ENCODE results near the gene TBCK. TPM values are rescaled to one million over a fixed set of nuclear protein-coding genes. Genes with fewer than 3 reads are reported as not detected.

TBCK gene
- total and polyA plus RNA-seq, 2 donors (not counting 3 experiments of a cell fraction or from before 2014, with no cell fraction given): 18.2 to 38.6 TPM

DNA sequence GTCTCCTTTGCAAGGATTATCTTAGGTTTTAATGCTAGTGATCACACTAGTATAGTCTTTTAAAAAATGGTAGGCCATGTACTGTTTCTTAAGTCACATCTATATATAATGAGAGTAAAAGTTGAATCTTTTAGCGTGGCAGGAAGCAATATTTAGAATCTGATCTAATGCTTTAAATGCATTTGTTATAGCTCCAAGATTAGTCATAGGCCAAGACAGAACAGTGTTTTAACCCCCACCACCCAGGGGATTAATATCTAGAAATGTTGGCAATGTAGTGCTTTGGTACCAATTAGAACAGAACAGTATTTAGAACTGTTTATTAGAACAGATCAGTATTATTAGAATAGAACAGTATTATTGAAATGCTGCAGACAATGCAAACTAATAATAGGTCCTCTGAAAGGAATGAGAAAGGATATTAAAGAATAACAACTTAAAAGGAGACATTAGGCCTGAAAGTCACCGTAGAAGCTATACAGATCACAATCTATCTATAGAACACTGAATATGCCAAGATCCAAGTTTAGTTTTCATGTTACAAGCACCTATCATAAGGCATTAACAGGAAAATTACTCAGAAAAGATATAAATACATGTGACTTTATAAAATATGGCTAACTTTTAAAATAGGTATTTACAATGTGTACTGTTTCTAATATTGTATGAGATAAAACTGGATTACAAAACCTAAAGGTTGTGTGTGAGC is 274.6 kb downstream of the TBCK start:
- intact Hi-C loops (cut with micrococcal nuclease): no loop called here
- dilution Hi-C loops (cut with MboI; ENCODE audit: extremely low pct_ligation_motif_present, low sequenced_read_pairs): no loop called here
- ChIA-PET POLR2A (no interaction called here), CTCF (interaction anchor here (0.9 to 1.5 kb wide), 2 partner anchors 10 to 24 kb away, joined by 3 to 6 read pairs; no protein-coding TSS in a partner anchor)
- H3K4me2 ChIP-seq (ENCODE audit: insufficient read depth, low read length): no peak overlapping the region
- no peaks in the 10 kb centered on the region for H3K9me3 ChIP-seq (replicated peaks; ENCODE audit: control insufficient read depth, insufficient read depth, low read length)
- H2AFZ ChIP-seq (ENCODE audit: low read depth, low read length): no peak overlapping the region
- BruUV-seq (replicated peaks): no TSS peak
- no peaks in the 10 kb centered on the region for H4K20me1 ChIP-seq (replicated peaks; ENCODE audit: control insufficient read depth, extremely low read depth, insufficient read depth, low read length)
- no peak overlapping the region for H3K9ac ChIP-seq (replicated peaks; ENCODE audit: extremely low read depth, insufficient read depth, low read length)
- no peak for DNase-seq (ENCODE audit: low read depth, low spot score)
- TF ChIP-seq MAX (IDR thresholded peaks at IDR 0.05; ENCODE audit: insufficient read depth, insufficient read length) (no peak), FOS (IDR thresholded peaks at IDR 0.05; ENCODE audit: borderline replicate concordance, insufficient read depth, low read length) (no peak), CTCF (IDR thresholded peaks at IDR 0.05; ENCODE audit: extremely low read depth in 1 of 2, insufficient read depth in 1 of 2, low read depth in 1 of 2, low read length in 2 of 2) (no peak), POLR2AphosphoS5 (IDR thresholded peaks at IDR 0.05; ENCODE audit: insufficient read depth, low read depth, low read length) (no peak), MYC (IDR thresholded peaks at IDR 0.05; ENCODE audit: low read depth, low read length) (no peak), GATA2 (IDR thresholded peaks at IDR 0.05; ENCODE audit: insufficient read depth, insufficient read length, low read depth, low read length) (no peak), JUN (IDR thresholded peaks at IDR 0.05; ENCODE audit: borderline replicate concordance, insufficient read depth, insufficient read length, low read depth) (no peak), POLR2A (IDR thresholded peaks at IDR 0.05; ENCODE audit: low read depth, low read length) (no peak), EZH2 (IDR thresholded peaks at IDR 0.05; ENCODE audit: borderline replicate concordance, low read depth, low read length, severe bottlenecking) (no peak)
- H3K9me1 ChIP-seq (replicated peaks; ENCODE audit: control insufficient read depth, extremely low read depth, insufficient read depth, low read length): no peaks in the 10 kb centered on the region
- no peaks in the 10 kb centered on the region for H3K79me2 ChIP-seq (ENCODE audit: control insufficient read depth, insufficient read depth, low read length)
- no peak overlapping the region for H3K4me3 ChIP-seq (replicated peaks in 1 of 3; ENCODE audit: insufficient read depth in 1 of 3, low read depth in 1 of 3, low read length in 3 of 3)
- no peaks in the 10 kb centered on the region for H3K4me1 ChIP-seq (ENCODE audit: control insufficient read depth, extremely low read depth, insufficient read depth, low read length)
- no peak overlapping the region for H3K27ac ChIP-seq (ENCODE audit: insufficient read depth, low read depth, low read length)
- no peak for FAIRE-seq
- no peaks in the 10 kb centered on the region for H3K27me3 ChIP-seq (ENCODE audit: control insufficient read depth in 2 of 2, insufficient read depth in 2 of 2, low read length in 2 of 2)
- H3K36me3 ChIP-seq (ENCODE audit: control insufficient read depth in 2 of 2, extremely low read depth in 1 of 2, insufficient read depth in 2 of 2, low read length in 2 of 2): no peaks in the 10 kb centered on the region
